K562 (cell line): Measurements from ENCODE around the gene CYP11A1. TPM values are rescaled to one million over a fixed set of nuclear protein-coding genes. Genes with fewer than 3 reads are reported as not detected.

Experiments
- CTCF ChIP-seq, 3 experiments: IDR thresholded peaks in 2 of 3; conservative IDR thresholded peaks in 1 of 3; 2 replicates each; pipeline ENCODE4 v1.5.1; 2011 to 2012; ENCODE audit warnings: low read length in 3 of 3, mild to moderate bottlenecking in 3 of 3, control low read depth in 2 of 3, improper control_type of control experiment in 1 of 3, inconsistent platforms in 1 of 3, low read depth in 1 of 3, mixed read lengths in 1 of 3, moderate library complexity in 1 of 3; ENCODE audit not compliant: insufficient read depth in 2 of 3
- DACH1 ChIP-seq: fragments of 450-650 bp; IDR thresholded peaks from 2 replicates; pipeline ENCODE4 v1.6.1; 2018; ENCODE audit not compliant: partially characterized antibody
- ELF1 ChIP-seq: fragments of 200-800 bp; sonication (Bioruptor generic); IDR thresholded peaks from 2 replicates; pipeline ENCODE4 v1.6.1; 2016; ENCODE audit warnings: missing genetic modification characterization, missing compliant biosample characterization
- ETV6 ChIP-seq, 3 experiments: fragments of 150-350 bp in 1 of 3; sonication (generic) in 1 of 3; formaldehyde crosslinking in 1 of 3; IDR thresholded peaks; 2 replicates each; pipeline versions ENCODE4 v1.6.1 to v1.8.0; 2014 to 2022; ENCODE audit warnings: borderline replicate concordance in 2 of 3, low read depth in 2 of 3, antibody characterized with exemption in 1 of 3, low read length in 1 of 3, mild to moderate bottlenecking in 1 of 3, missing genetic modification reagents in 1 of 3
- FOXM1 ChIP-seq, 2 experiments: fragments of 450-650 bp in 1 of 2; sonication (generic) in 1 of 2; formaldehyde crosslinking in 1 of 2; IDR thresholded peaks; 2 replicates each; pipeline versions ENCODE4 v1.6.1 to v1.9.0; 2017 to 2022; ENCODE audit warnings: low read depth in 2 of 2, mild to moderate bottlenecking in 2 of 2, missing genetic modification reagents in 1 of 2, moderate library complexity in 1 of 2
- HEY1 ChIP-seq: fragments of 250-450 bp; sonication (Bioruptor Pico); IDR thresholded peaks from 2 replicates; pipeline ENCODE4 v1.5.0; 2020; ENCODE audit warnings: mild to moderate bottlenecking, moderate library complexity, borderline replicate concordance
- PHTF2 ChIP-seq: fragments of 250-450 bp; sonication (Bioruptor Pico); IDR thresholded peaks from 2 replicates; pipeline ENCODE4 v1.5.0; 2021; ENCODE audit warnings: mild to moderate bottlenecking
- SMARCE1 ChIP-seq: fragments of 450-650 bp; IDR thresholded peaks from 2 replicates; pipeline ENCODE4 v1.7.1; 2016; ENCODE audit warnings: mild to moderate bottlenecking
- SOX6 ChIP-seq: fragments of 450-650 bp; IDR thresholded peaks from 2 replicates; pipeline ENCODE4 v1.6.1; 2014; ENCODE audit warnings: mild to moderate bottlenecking
- ZNF24 ChIP-seq: fragments of 450-650 bp; IDR thresholded peaks from 2 replicates; pipeline ENCODE4 v1.6.1; 2016
- ZNF695 ChIP-seq: fragments of 450-650 bp; formaldehyde crosslinking; IDR thresholded peaks from 2 replicates; pipeline ENCODE4 v1.4.0; 2020; ENCODE audit warnings: mild to moderate bottlenecking, moderate library complexity
- polyA plus RNA-seq, 8 experiments: library from polyadenylated mRNA; depleted of rRNA in 4 of 8; stranded (reverse) in 5 of 8; unstranded in 3 of 8; fragments of >200 nt; fragmentation: Nextera tagmentation in 2 of 8; fragmentation: Illumina TruSeq in 1 of 8; extraction: Ambion mirVana in 2 of 8; extraction: Trizol in 1 of 8; gene quantifications; 2 replicates each; pipeline versions ENCODE4 v1.2.1 to v1.2.3, GENCODE V29; 2011 to 2014; ENCODE audit warnings: inconsistent platforms in 1 of 8, missing spikeins in 1 of 8
- total RNA-seq, 7 experiments: library from RNA; depleted of rRNA in 6 of 7; stranded (reverse); fragments of >200 nt in 6 of 7; fragmentation: Illumina TruSeq in 2 of 7; extraction: Trizol in 2 of 7; gene quantifications; 2 replicates each; pipeline versions ENCODE4 v1.2.1 to v1.2.3, GENCODE V29; 2011 to 2021; ENCODE audit warnings: low replicate concordance in 1 of 7
- TF ChIP-seq, protein P1 (sequence below): fragments of 450-650 bp; IDR thresholded peaks from 2 replicates; pipeline ENCODE4 v1.6.1; 2018; ENCODE audit not compliant: partially characterized antibody
- TF ChIP-seq, protein P2 (sequence below): fragments of 150-350 bp; conservative IDR thresholded peaks from 2 replicates; pipeline ENCODE4 v1.6.1; 2014; ENCODE audit warnings: low read length
- TF ChIP-seq, protein P3 (sequence below): fragments of 200-800 bp; sonication (Bioruptor generic); IDR thresholded peaks from 2 replicates; pipeline ENCODE4 v1.6.1; 2017; ENCODE audit warnings: missing genetic modification characterization, missing compliant biosample characterization

Gene CYP11A1
- total and polyA plus RNA-seq, 9 of the 15 experiments (the other 6 are each of a cell fraction or from before 2014, with no cell fraction given) = 0.06 to 0.24 (median 0.10) TPM; not detected in 4

DNA sequence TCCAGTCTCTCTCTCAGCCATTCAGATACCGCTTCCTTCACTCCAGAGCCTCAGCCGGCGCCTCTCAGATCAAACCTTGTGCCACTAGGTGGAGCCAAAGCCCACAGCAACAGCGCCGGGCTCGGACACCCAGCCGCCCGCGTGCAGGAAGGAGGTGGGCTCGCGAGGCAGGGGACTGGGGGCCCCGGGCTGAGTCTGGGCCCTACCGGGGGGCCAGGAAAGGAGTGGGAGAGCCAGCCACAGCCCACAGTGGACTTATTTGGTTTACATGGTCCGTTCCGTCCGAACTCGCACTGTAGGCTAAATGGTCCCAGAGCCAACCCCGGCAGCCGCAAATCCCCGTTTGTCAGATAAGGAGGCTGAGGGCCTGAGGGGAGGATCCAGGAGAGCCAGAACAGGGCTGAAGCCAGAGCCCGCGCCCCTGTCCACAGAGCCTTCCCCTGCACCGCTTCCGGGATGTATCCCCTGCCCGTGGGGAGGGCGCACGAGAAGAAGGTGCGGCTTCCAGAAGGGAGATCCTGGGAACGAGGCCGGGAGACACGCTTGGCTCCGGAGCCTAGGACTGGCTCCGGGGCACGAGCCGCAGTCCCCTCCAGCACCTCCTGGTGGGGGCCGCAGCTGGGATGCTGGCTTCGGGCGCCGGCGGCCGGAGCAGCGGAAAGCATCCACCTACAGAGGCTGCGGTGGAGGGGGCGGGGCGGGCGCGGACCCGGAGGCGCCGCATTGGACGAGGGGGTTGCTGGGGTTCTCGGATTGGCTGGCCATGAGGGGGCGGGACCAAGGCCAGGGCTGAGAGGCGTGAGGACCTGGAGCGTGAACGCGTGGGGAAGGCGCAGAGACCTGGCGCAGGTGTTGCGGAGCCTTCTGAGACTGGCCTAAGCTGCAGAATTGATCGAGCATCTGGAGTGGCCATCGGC lies 6.5 kb upstream of the CYP11A1 start (continued):
- TF ChIP-seq, protein P1, sequence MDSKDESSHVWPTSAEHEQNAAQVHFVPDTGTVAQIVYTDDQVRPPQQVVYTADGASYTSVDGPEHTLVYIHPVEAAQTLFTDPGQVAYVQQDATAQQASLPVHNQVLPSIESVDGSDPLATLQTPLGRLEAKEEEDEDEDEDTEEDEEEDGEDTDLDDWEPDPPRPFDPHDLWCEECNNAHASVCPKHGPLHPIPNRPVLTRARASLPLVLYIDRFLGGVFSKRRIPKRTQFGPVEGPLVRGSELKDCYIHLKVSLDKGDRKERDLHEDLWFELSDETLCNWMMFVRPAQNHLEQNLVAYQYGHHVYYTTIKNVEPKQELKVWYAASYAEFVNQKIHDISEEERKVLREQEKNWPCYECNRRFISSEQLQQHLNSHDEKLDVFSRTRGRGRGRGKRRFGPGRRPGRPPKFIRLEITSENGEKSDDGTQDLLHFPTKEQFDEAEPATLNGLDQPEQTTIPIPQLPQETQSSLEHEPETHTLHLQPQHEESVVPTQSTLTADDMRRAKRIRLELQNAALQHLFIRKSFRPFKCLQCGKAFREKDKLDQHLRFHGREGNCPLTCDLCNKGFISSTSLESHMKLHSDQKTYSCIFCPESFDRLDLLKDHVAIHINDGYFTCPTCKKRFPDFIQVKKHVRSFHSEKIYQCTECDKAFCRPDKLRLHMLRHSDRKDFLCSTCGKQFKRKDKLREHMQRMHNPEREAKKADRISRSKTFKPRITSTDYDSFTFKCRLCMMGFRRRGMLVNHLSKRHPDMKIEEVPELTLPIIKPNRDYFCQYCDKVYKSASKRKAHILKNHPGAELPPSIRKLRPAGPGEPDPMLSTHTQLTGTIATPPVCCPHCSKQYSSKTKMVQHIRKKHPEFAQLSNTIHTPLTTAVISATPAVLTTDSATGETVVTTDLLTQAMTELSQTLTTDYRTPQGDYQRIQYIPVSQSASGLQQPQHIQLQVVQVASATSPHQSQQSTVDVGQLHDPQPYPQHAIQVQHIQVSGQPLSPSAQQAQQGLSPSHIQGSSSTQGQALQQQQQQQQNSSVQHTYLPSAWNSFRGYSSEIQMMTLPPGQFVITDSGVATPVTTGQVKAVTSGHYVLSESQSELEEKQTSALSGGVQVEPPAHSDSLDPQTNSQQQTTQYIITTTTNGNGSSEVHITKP = no peak
- TF ChIP-seq ZNF24 (0 out of 2 replicates have a peak, but pooled peaks have one; percentile 50), ZNF695 (CRISPR knock-in tag) (no peak), SMARCE1 (no peak), SOX6 (no peak), CTCF (IDR thresholded peaks at IDR 0.05 in 2 of 3, conservative IDR thresholded peaks at IDR 0.05 in 1 of 3; ENCODE audit: insufficient read depth in 2 of 3, low read depth in 1 of 3, low read length in 3 of 3) (peak; percentile 91 to 95 (median 93)), HEY1 (CRISPR knock-in tag) (no peak), ELF1 (tag) (peak; percentile 75), ETV6 (IDR thresholded peaks at IDR 0.05; ENCODE audit: borderline replicate concordance in 1 of 2, low read depth in 2 of 2, low read length in 1 of 2) (no peak), ETV6 (CRISPR knock-in tag; IDR thresholded peaks at IDR 0.05; ENCODE audit: borderline replicate concordance) (no peak), PHTF2 (CRISPR knock-in tag) (no peak), FOXM1 (IDR thresholded peaks at IDR 0.05; ENCODE audit: low read depth) (no peak), FOXM1 (CRISPR knock-in tag; IDR thresholded peaks at IDR 0.05; ENCODE audit: low read depth) (0 out of 2 replicates have a peak, but pooled peaks have one; percentile 56), DACH1 (no peak)
- TF ChIP-seq, protein P2, sequence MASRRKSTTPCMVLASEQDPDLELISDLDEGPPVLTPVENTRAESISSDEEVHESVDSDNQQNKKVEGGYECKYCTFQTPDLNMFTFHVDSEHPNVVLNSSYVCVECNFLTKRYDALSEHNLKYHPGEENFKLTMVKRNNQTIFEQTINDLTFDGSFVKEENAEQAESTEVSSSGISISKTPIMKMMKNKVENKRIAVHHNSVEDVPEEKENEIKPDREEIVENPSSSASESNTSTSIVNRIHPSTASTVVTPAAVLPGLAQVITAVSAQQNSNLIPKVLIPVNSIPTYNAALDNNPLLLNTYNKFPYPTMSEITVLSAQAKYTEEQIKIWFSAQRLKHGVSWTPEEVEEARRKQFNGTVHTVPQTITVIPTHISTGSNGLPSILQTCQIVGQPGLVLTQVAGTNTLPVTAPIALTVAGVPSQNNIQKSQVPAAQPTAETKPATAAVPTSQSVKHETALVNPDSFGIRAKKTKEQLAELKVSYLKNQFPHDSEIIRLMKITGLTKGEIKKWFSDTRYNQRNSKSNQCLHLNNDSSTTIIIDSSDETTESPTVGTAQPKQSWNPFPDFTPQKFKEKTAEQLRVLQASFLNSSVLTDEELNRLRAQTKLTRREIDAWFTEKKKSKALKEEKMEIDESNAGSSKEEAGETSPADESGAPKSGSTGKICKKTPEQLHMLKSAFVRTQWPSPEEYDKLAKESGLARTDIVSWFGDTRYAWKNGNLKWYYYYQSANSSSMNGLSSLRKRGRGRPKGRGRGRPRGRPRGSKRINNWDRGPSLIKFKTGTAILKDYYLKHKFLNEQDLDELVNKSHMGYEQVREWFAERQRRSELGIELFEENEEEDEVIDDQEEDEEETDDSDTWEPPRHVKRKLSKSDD = no peak
- TF ChIP-seq, protein P3, sequence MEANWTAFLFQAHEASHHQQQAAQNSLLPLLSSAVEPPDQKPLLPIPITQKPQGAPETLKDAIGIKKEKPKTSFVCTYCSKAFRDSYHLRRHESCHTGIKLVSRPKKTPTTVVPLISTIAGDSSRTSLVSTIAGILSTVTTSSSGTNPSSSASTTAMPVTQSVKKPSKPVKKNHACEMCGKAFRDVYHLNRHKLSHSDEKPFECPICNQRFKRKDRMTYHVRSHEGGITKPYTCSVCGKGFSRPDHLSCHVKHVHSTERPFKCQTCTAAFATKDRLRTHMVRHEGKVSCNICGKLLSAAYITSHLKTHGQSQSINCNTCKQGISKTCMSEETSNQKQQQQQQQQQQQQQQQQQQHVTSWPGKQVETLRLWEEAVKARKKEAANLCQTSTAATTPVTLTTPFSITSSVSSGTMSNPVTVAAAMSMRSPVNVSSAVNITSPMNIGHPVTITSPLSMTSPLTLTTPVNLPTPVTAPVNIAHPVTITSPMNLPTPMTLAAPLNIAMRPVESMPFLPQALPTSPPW (CRISPR knock-in tag) = 0 out of 2 replicates have a peak, but pooled peaks have one; percentile 18
